GM19468 (cell line): Measurements from ENCODE around the gene CHRNG.

Experiments used
- ATAC-seq: cut with Tn5 transposase; IDR thresholded peaks from one replicate; pipeline ENCODE4 v1.9.1; 2021; ENCODE audit warnings: mild to moderate bottlenecking, moderate library complexity, moderate number of reproducible peaks; ENCODE audit not compliant: unreplicated experiment; ENCODE audit errors: extremely low read depth

Gene CHRNG, protein sequence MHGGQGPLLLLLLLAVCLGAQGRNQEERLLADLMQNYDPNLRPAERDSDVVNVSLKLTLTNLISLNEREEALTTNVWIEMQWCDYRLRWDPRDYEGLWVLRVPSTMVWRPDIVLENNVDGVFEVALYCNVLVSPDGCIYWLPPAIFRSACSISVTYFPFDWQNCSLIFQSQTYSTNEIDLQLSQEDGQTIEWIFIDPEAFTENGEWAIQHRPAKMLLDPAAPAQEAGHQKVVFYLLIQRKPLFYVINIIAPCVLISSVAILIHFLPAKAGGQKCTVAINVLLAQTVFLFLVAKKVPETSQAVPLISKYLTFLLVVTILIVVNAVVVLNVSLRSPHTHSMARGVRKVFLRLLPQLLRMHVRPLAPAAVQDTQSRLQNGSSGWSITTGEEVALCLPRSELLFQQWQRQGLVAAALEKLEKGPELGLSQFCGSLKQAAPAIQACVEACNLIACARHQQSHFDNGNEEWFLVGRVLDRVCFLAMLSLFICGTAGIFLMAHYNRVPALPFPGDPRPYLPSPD

DNA sequence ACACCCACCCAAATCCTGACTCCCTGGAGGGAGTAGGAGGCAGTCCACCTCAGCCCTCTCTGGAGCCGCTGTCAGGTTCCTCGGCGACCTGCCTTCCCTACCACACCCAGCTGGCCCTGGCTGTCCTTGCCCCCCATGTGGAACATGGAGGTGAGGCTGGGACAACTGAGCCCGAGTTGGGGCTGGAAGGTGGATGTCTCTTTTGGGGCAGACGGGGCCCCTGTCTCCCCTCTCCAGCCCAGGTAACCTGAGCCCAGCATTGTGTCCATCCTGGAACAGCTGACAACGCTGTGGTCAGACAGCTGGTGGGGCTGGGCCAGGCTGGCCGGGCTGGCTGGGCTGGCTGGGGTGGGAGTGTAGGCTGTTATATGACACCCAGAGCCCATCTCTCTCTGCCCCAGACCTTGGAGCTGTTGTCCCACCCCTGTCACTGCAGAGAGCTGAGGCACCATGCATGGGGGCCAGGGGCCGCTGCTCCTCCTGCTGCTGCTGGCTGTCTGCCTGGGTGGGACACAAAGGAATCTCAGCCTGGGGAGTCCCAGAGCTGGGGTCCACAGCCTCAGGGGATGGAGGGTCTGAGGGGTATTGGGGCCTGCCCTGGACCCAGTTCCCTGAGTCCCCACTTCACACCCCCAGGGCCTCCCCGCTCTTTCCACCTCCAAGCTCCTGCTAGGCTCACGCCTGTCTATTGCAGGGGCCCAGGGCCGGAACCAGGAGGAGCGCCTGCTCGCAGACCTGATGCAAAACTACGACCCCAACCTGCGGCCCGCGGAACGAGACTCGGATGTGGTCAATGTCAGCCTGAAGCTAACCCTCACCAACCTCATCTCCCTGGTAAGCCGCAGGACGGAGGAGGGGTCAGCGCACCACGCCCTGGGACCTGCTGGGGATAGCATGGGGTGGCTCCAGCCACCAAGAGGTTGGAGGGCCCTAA is at the start of gene CHRNG:
Gene CHRNG, plus strand, starts transcription at position 395 of the 934 bp plus-strand sequence. Its CDS starts 56 bp downstream, at position 451.
- ATAC-seq: no peak

DNA sequence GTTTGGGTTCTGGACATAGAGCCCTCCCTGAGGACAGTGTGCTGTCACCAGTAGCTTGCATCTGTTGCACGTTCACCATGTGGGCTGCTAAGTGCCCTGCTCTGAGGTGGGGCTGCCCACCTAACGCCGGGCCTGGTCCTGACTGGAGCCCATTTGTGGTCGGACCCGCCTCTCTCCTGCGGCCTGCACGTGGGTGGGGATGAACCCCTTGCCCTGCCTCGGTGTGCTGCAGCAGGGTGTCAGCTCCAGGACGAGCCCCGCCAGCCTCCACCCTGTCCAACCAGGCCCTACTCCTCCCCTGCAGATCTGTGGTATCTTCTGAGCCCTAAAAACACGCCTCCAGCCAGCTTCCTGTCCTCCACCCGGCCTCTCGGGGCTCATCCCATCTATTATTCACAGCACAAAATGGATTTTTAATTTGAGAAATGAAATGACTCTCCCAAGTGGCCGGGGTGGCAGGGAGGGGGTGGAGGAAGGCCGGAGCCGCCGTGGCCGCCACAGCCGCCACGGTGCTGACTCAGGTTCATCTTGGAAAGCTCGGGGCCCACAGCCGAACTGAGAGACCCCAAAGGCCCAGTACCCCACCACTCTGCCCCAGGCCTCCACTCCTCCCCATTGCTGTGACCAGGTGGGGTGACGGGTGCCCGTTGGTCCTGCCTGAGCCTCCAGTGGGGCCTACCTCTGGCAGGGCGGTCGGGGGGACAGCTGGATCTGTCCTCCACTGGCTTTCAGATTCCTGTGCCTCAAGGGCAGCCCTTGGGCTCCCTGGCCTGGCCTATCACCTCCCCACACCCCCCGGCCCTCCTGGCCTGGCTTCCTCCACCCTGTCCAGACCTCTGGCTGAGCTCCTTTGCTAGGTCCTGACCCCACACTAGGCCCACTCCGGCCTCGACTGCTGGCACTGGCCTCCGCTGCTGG is 49.0 kb upstream of the CHRNG start:
- ATAC-seq: no peak

DNA sequence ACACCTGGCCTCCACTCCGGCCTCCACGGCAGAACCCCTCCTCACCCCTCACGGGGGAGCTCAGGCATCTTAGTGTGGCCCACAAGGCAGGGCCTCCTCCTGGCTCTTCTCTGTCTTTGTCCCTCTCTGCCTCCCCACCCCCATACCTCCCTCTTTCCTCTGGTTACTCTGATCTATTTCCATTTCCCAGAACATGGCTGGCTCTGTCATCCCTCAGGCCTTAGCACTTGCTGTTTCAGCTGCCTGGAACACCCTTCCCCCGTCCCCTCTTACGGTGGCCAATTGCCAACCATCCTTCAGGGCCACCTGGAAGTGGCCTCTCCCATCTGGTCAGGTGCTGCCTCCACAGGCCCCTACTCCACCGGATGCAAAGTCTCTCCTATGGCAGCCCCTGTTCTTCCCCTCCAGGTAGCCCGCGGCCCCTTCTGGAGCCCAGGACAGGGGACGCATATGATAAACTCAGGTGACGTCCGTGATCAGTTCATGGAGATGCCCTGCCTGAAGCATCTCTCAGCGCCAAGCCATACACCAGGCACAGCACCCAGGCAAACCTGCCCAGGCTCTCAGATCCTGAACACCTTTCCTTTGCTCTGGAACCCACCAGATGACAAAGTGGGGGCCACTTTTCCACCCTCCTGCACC is 48.2 kb upstream of the CHRNG start:
- ATAC-seq: no peak

DNA sequence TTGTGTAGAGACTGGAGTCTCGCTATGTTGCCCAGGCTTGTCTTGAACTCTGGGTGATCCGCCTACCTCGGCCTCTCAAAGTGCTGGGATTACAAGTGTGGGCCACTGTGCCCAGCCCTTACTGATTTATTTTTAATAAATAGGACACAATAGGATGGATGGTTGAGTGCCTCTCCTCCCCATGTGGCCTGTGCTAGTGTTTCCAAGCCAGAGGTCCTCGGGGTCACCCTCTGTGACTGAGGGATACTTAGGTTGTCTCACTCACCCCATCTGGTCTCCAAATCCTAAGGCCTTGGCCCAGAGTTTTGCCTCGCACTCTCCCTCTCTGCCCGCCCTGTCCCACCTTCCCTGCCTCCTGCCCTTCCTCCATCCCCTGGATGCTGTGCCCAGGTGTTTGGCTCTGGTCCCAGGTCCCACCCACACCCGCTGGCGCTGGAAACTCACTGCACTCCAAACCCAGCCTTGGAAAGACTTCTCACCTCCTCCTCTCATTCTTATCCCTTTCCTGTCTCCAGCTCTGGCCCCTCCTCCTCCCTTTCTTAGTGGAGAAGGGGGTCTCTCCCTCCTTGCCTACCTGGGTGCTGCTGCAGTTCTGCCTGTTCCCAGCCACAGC is 47.1 kb upstream of the CHRNG start:
- no peak for ATAC-seq

DNA sequence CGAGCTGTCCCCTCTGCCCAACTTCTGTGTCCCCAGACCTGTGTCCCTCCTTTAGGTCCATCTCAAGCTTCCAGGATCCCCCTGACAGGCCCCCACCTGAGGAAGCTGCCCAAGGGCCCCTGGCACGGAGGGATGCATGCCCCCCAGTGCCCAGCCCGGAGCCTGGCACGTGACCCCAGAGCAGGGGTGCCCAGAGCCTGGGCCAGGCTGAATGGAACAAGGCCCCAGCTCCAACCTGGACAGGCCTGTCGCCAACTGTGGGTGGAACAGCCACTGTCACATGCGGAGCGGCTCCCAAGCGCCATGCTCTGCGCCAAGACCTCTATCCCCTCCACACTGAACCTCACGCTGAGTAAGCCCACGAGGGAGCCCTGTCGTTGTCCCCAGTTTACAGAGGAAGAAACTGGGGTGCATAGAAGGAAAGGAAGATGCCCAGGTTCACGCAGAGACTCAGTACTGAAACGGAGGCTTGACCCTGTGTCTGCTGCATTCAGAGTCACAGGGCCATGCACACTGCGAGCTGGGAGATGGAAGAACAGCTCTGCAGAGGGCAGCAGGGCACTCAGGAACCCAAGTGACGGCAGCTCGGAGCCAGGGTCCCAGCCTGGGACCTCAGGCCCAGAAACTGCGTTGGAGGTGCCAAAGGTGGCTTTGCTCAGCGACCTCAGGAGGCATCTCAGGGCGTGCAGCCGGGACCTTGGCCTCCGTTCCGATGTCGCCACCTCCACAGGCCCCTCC is 46.4 kb upstream of the CHRNG start:
- ATAC-seq: no peak

DNA sequence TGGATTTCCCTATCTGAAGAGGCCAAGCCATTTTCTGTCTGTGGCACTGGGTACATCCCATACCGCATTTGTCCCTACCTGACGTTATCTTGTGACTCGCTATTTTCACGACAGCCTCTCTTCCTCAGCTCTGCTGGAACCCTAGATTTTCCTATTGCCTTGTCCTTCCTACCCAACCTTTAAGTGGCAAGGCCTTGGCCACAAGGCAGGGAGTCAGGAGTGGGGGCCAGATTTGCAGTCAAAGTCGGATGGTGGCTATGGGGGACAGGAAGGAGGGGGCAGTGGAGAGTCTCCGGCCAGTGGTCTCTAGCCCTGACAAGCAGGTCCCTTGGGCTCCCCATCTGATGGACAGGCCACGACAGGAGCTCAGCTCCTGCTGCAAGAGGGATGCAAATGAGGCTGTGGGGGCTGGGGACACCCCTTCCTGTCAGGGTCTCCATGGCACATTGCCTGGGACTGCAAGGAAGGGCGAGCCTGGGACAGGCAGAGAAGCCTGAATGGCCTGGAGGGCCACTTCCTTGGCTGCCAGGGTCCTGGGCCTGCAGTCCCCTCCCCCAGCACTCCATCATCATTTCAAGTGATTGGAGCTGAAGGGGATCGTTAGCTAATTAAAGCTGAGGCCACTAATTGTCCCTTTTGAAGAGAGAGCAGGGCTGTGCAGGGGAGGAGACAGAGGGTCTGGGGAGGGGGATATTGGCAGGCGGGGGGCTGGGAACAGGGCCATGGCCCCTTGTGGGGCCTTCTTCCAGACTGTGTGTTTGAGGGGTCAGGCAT is 45.6 kb upstream of the CHRNG start:
- no peak for ATAC-seq

DNA sequence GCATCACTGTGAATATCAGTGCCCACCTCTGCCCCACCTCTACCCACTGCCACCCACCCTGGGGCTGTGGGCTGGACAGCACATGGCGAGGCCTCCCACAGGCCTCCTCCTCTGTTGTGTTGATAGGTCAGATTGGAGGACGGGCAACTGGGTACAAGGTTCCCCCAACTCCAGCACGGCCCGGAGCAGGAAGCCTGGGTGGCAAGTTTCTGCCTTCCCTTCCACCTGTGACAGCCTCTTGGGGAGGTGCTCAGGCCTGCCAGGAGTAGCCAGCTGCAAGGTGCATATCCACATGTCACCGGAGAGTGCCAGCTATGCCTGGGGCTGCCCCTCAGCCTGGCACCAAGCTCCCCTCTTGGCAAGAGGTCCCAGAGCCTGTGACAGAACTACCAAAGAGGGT is 45.0 kb upstream of the CHRNG start:
- no peak for ATAC-seq

DNA sequence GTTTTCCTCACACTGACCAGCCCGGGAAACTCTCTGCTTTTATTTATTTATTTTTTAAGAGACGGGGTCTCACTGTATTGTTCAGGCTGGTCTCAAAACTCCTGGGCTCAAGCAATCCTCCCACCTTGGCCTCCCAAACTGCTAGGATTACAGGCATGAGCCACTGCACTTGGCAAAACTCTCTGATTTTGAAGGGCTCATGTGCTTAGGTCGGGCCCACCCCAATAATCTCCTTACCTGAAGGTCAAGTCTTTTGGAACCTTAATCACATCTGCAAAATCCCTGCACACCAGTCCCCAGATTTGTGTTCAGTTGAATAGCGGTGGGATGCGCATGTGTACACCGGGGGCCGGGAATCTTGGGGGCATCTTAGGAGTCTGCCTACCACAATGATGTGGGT is 44.2 kb upstream of the CHRNG start:
- no peak for ATAC-seq

DNA sequence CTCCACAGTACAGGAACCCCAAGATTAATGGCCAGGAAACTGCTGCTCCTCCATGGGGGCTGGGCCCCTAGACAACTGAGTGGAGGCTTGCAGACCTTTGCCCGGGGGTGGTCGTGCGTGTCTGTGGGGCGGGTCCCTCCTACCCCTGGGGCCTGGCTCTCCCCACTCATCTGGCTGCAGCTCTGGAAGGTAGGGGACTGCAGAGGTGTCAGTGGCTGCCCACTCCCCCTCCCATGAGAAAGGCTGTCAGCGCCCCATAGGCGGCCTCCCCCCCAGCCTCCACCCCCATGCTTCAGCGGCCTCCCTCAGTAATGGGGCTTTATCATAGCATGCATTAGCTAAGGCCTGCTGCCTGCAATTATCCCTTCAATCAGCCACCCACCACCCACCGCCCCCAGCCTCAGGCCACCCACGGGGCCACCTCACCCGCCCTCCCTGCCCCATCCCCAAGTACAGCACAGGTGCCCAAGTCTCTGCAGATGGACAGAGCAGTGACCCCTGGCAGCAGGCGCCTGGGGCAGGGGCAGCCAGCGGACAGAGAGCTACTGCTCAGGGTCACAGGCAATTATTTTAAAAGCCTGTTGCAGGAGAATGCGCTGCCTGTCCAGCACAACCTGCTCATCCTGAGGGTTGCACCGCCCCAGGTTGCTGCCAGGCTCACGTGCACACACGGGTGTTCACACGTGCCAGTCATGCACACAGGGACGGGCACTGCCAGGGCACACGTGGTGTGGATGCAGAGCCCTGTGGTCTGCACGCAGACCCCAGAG is 42.8 kb upstream of the CHRNG start:
- no peak for ATAC-seq

DNA sequence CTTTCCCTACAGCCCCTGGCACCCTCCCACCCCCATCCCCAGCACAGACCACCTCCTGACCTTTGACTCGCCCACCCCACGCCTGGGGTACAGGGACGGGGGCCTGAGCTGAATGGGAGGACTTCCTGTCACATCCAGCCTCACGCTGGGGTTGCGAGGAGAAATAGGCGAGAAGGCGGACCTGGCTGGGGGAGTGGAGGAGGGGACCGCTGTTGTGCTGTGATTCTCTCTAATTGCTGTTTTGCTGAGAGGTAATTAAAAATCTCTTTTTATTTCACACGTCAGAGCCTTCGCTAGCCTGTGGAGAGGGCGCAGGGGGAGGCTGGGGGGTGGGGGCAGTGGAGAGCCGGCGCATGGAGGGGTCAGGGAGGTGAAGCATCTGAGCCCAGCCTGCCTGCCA is 42.1 kb upstream of the CHRNG start:
- ATAC-seq: no peak

DNA sequence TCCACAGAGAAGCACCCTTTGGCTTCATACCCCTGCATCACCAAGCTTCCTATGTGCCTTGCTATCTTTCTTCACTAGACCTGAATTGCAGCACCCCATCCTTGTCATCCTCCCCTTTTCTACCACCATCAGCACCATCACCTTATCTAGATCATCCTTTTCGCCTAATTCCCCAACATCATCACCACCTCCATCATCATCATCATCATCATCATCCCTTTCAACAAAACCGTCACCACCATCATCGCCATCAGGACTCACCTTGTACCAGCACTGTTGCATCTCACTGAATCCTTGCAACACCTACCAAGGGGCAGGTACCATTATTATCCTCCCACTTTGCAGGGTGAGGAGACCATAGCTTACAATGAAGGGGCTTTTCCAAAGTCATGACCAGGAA is 41.0 kb upstream of the CHRNG start:
- no peak for ATAC-seq

DNA sequence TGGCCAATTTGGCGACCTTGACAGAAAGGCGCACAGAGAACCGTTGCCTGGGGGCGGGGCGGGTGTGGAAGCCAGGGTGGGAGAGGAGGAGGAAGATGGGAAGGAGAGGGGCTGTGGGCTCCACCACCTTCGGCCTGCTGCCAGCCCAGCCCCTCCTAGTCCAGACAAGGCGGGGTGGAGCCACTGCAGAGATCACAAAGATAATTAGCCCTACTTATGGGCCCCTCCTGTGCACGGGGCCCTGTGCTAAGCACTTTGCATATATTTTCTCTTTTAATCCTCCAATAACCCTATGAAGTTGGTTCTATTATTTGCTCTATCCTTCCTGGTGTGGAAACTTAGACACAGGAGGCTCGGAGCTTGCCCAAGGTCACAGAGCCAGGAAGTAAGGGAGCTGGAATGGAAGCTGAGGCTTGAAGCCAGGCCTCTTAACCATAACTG is 38.1 kb upstream of the CHRNG start:
- no peak for ATAC-seq

DNA sequence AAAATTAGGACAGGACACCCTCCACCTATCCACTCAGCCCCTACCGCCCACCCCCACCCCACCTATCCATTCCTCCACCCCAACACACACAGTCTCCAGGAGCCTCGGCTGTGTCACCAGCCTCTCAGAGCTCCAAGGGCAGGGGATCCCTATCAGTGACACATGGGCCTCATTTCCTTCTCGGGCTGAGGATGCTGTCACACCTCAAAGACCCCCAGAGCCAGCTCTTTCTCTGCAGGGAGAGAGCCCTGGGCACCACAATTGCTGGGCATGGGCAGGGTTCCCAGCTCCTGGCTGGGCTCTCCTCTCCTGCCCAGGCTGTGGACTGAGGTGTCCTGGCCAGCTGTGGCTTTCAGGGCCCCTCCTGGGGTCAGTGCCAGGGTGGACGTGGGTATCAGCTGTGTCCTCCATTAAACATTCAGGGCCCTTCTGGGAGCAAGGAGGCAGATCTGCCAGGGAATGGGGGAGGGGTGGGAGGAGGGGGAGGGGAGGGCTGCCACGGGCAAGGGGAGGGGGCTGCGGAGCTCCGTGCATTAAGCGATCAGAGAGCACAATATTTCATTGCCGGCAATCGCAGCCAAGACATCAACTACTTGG is 37.6 kb upstream of the CHRNG start:
- no peak for ATAC-seq

DNA sequence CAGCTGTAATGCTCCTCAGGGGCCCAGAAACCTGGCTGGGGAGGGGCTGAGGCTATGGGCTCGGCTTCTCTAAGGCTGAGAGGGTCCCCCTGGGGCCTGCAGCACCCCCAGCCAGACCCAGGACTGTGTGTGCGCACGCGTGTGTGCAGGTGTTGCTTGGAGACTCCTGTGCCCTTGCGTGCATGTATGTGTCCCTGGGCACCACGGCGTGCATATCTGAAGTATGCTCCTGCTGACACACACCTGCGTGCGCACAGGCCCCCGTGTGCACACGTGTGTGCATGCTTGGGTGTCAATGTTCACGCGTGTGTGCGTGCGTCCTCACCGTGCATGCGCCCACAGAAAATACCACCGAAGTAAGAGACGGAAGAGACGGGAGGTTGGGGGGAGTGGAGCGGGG is 37.0 kb upstream of the CHRNG start:
- no peak for ATAC-seq

DNA sequence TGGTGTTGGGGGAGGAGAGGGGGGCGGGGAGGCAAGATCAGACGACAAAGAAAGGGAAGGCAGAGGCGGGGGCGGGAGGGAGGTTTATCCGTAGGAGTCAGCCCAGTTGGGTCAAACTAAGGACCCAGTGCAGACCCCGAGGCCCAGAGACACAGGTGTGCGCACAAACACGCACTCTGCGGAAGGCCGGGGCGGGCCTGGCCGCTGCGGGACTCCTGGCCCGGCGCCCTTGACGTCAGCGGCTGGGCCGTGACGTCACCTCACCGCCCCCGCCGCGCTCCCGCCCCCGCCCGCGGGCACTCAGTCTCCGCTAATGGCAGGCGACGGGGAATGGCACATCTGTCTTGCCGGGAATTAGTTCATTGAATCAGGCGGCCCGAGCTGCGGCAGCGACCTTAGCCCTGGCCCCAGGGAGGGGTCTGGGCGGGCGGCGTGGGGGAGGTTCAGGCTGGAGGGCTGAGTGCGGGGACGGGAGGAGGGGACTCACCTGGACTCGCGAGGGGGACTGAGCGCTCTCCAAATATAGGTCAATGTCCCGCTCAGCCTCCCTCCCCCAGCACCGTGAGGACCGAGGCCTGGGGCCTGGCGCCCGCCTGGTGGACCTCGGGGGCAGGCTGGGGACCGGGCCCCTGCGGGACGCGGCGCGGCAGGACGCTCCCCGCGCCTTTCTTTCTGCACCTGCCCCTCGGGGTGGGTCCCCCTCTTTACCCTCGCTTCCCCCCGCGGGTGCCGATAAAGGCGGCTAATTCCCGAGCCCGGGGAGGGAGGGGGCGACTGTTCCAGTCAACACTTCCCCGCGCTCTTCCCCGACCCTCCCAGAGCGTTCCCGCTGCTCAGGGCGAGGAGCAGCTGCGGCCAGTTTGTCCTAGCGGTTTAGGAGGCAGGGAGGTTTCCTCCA is 36.3 kb upstream of the CHRNG start:
- ATAC-seq: no peak
